ENCODE results near the gene PEPD. TPM values are rescaled to one million over a fixed set of nuclear protein-coding genes. Genes with fewer than 3 reads are reported as not detected.

Gene PEPD
- polyA plus RNA-seq, 2 donors = 26.8 to 38.6 TPM

DNA sequence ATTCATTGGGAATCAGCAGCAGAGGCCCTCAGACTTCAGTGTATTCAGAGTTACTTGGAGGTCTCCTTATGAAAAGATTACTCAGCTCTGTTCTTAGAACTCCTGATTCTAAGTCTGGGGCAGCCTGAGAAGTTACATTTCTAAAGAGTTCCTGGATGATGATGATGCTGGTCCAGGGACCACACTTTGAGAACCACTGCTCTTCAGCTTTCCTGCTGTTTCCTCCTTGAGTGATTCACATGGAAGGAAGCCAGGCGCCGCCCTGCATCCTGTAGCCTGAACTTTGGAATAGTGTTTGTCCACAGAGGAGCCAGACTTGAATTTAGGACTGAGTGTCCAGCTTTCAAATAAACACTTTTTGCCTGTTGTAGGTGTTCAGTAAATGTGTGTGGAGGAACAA is 145.2 kb downstream of the PEPD start:
- H3K27me3 ChIP-seq (ENCODE audit: control insufficient read depth in 1 of 2, insufficient read depth in 2 of 2, low read length in 2 of 2) = no peaks in the 10 kb centered on the region
- 58 to 71% methylated on average over 2 of the region's 2 CpGs for WGBS, 2 donors
- H3K27ac ChIP-seq (ENCODE audit: low read depth in 2 of 2, low read length in 1 of 2) = peak overlapping the region; percentile 83 to 88
- H3K4me3 ChIP-seq (ENCODE audit: low read depth in 1 of 2, low read length in 2 of 2) = no peak overlapping the region
- peaks cover 0 to 10% of the 10 kb centered on the region in 2 donors for H3K4me1 ChIP-seq (ENCODE audit: control insufficient read depth in 2 of 2, insufficient read depth in 2 of 2, low read length in 1 of 2)
- no peaks in the 10 kb centered on the region for H3K9me3 ChIP-seq (ENCODE audit: control insufficient read depth in 2 of 2, insufficient read depth in 1 of 2, low read depth in 1 of 2, low read length in 1 of 2)
- peaks cover 3% of the 10 kb centered on the region in 2 donors for H3K36me3 ChIP-seq (ENCODE audit: control insufficient read depth in 2 of 2, insufficient read depth in 2 of 2, low read length in 1 of 2)

GRCh38 chr19:33375837-33376159 is 145.8 kb downstream of the PEPD start:
- no peaks in the 10 kb centered on the region for H3K9me3 ChIP-seq (ENCODE audit: control insufficient read depth in 2 of 2, insufficient read depth in 1 of 2, low read depth in 1 of 2, low read length in 1 of 2)
- H3K36me3 ChIP-seq (ENCODE audit: control insufficient read depth in 2 of 2, insufficient read depth in 2 of 2, low read length in 1 of 2) = peaks cover 3% of the 10 kb centered on the region in 2 donors
- H3K27me3 ChIP-seq (ENCODE audit: control insufficient read depth in 1 of 2, insufficient read depth in 2 of 2, low read length in 2 of 2) = no peaks in the 10 kb centered on the region
- H3K4me3 ChIP-seq (ENCODE audit: low read depth in 1 of 2, low read length in 2 of 2) = no peak overlapping the region
- H3K27ac ChIP-seq (ENCODE audit: low read depth in 2 of 2, low read length in 1 of 2) = peak overlapping the region; percentile 43 to 83
- peaks cover 0 to 10% of the 10 kb centered on the region in 2 donors for H3K4me1 ChIP-seq (ENCODE audit: control insufficient read depth in 2 of 2, insufficient read depth in 2 of 2, low read length in 1 of 2)
- WGBS, 2 donors = 74 to 86% methylated on average over 1 of the region's 1 CpG

GRCh38 chr19:33375156-33375836 is 146.3 kb downstream of the PEPD start:
- H3K36me3 ChIP-seq (ENCODE audit: control insufficient read depth in 2 of 2, insufficient read depth in 2 of 2, low read length in 1 of 2) = peaks cover 3% of the 10 kb centered on the region in 2 donors
- H3K4me1 ChIP-seq (ENCODE audit: control insufficient read depth in 2 of 2, insufficient read depth in 2 of 2, low read length in 1 of 2) = peaks cover 0 to 10% of the 10 kb centered on the region in 2 donors
- 68 to 72% methylated on average over 9 of the region's 9 CpGs for WGBS, 2 donors
- no peaks in the 10 kb centered on the region for H3K9me3 ChIP-seq (ENCODE audit: control insufficient read depth in 2 of 2, insufficient read depth in 1 of 2, low read depth in 1 of 2, low read length in 1 of 2)
- peak overlapping the region in 1 of 2 donors; percentile 70 for H3K4me3 ChIP-seq (ENCODE audit: low read depth in 1 of 2, low read length in 2 of 2)
- H3K27ac ChIP-seq (ENCODE audit: low read depth in 2 of 2, low read length in 1 of 2) = peak overlapping the region; percentile 63 to 99
- no peaks in the 10 kb centered on the region for H3K27me3 ChIP-seq (ENCODE audit: control insufficient read depth in 1 of 2, insufficient read depth in 2 of 2, low read length in 2 of 2)

DNA sequence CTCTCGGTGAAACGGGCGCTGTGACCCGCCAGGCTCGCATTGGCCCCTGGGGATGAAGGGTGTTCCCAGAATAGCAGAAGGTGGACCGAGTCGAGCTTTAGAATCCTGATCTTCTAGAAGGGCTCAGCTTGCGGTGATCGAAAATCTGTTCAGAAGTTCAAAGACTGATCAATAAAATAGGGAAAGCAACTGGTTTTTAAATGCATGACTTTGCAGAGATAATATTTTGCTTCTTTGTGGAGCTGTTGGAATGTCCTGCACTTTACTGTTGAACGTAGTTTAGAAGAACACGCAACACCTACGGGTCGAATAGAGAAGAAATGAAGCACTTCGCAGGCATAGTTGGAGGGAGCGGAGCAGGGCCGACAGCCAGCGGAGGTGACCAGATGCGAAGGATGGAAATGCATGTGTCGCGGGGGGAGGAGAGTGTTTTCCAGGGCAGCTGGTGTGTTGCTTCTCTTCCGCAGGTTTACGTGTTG is 147.3 kb downstream of the PEPD start:
- 1 to 2% methylated on average over 22 of the region's 22 CpGs for WGBS, 2 donors
- Histone ChIP-seq H3K36me3 (ENCODE audit: control insufficient read depth in 2 of 2, insufficient read depth in 2 of 2, low read length in 1 of 2) (peaks cover under 1 to 1% of the 10 kb centered on the region in 2 donors), H3K9me3 (ENCODE audit: control insufficient read depth in 2 of 2, insufficient read depth in 1 of 2, low read depth in 1 of 2, low read length in 1 of 2) (no peaks in the 10 kb centered on the region), H3K4me3 (ENCODE audit: low read depth in 1 of 2, low read length in 2 of 2) (peak overlapping the region; percentile 70 to 99), H3K4me1 (ENCODE audit: control insufficient read depth in 2 of 2, insufficient read depth in 2 of 2, low read length in 1 of 2) (peaks cover 0 to 10% of the 10 kb centered on the region in 2 donors), H3K27me3 (ENCODE audit: control insufficient read depth in 1 of 2, insufficient read depth in 2 of 2, low read length in 2 of 2) (no peaks in the 10 kb centered on the region), H3K27ac (ENCODE audit: low read depth in 2 of 2, low read length in 1 of 2) (peak overlapping the region; percentile 98 to 99)

- H3K4me3 ChIP-seq (ENCODE audit: low read depth in 1 of 2, low read length in 2 of 2) = peak within 1 kb of the TSS; percentile 70 to 99
- H3K4me1 ChIP-seq (ENCODE audit: control insufficient read depth in 2 of 2, insufficient read depth in 2 of 2, low read length in 1 of 2) = peaks cover 0 to 10% of the 10 kb centered on the region in 2 donors
- peak within 1 kb of the TSS; percentile 98 to 99 for H3K27ac ChIP-seq (ENCODE audit: low read depth in 2 of 2, low read length in 1 of 2)
- WGBS, 2 donors = 0% methylated on average over 105 to 118 of the region's 118 CpGs
- no peaks in the 10 kb centered on the region for H3K9me3 ChIP-seq (ENCODE audit: control insufficient read depth in 2 of 2, insufficient read depth in 1 of 2, low read depth in 1 of 2, low read length in 1 of 2)
- H3K36me3 ChIP-seq (ENCODE audit: control insufficient read depth in 2 of 2, insufficient read depth in 2 of 2, low read length in 1 of 2) = no peaks in the 10 kb centered on the region
- no peaks in the 10 kb centered on the region for H3K27me3 ChIP-seq (ENCODE audit: control insufficient read depth in 1 of 2, insufficient read depth in 2 of 2, low read length in 2 of 2)
These were observed 147.9 kb downstream of the PEPD start, which contains the start of gene CEBPG for GRCh38 chr19:33373453-33374235. TSS of gene CEBPG (plus strand) at chr19:33373709. CDS start at chr19:33379240, 5,531 bp downstream.

GRCh38 chr19:33370783-33371182 is 150.8 kb downstream of the PEPD start:
- Histone ChIP-seq H3K36me3 (ENCODE audit: control insufficient read depth in 2 of 2, insufficient read depth in 2 of 2, low read length in 1 of 2) (no peaks in the 10 kb centered on the region), H3K9me3 (ENCODE audit: control insufficient read depth in 2 of 2, insufficient read depth in 1 of 2, low read depth in 1 of 2, low read length in 1 of 2) (no peaks in the 10 kb centered on the region), H3K4me1 (ENCODE audit: control insufficient read depth in 2 of 2, insufficient read depth in 2 of 2, low read length in 1 of 2) (peaks cover 0 to 8% of the 10 kb centered on the region in 2 donors), H3K27me3 (ENCODE audit: control insufficient read depth in 1 of 2, insufficient read depth in 2 of 2, low read length in 2 of 2) (no peaks in the 10 kb centered on the region), H3K27ac (ENCODE audit: low read depth in 2 of 2, low read length in 1 of 2) (peak overlapping the region; percentile 76 to 80), H3K4me3 (ENCODE audit: low read depth in 1 of 2, low read length in 2 of 2) (no peak overlapping the region)
- WGBS, 2 donors = 45 to 68% methylated on average over 4 of the region's 4 CpGs

DNA sequence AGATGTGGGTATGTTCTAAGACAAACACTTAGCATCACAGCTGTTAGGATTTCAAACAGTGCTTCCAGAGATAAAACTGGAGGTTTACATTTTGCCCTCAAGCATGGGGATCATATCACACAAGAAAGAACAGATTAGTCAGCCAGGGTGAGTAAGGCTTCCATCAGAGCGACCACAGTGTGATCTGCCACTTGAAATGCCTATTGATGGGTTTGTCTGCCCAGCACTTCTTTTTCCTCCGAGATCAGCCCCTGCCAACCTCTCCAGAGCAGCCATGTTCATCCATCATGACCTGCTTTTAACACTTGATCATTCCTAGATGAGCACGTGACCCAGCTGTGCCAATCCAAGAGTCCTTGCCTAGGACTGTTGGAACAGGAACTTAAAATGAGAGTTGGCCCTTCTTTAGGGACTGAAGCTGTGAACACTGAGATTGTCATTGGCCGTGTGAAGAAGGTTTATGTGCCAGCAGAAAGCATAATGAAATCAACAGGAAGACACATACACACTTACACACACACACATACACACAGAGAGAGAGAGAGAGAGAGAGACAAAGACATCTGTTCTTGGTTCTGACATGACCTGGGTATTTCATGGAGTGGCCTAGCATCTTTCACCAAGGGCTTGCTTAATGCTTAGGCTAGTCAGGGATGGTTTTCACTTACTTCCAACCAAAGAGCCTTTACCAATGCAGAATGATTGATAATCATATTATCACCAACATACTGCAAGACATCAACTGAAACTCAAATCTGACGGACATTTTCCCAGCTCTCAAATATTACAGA is 153.3 kb downstream of the PEPD start:
- Histone ChIP-seq H3K4me3 (ENCODE audit: low read depth in 1 of 2, low read length in 2 of 2) (no peak overlapping the region), H3K4me1 (ENCODE audit: control insufficient read depth in 2 of 2, insufficient read depth in 2 of 2, low read length in 1 of 2) (peaks cover 0 to 4% of the 10 kb centered on the region in 2 donors), H3K9me3 (ENCODE audit: control insufficient read depth in 2 of 2, insufficient read depth in 1 of 2, low read depth in 1 of 2, low read length in 1 of 2) (no peaks in the 10 kb centered on the region), H3K36me3 (ENCODE audit: control insufficient read depth in 2 of 2, insufficient read depth in 2 of 2, low read length in 1 of 2) (no peaks in the 10 kb centered on the region), H3K27ac (ENCODE audit: low read depth in 2 of 2, low read length in 1 of 2) (peak overlapping the region in 1 of 2 donors; percentile 8), H3K27me3 (ENCODE audit: control insufficient read depth in 1 of 2, insufficient read depth in 2 of 2, low read length in 2 of 2) (no peaks in the 10 kb centered on the region)
- WGBS, 2 donors = 44 to 59% methylated on average over 5 of the region's 5 CpGs

GRCh38 chr19:33366897-33367296 is 154.7 kb downstream of the PEPD start:
- no peak overlapping the region for H3K27ac ChIP-seq (ENCODE audit: low read depth in 2 of 2, low read length in 1 of 2)
- peaks cover 0 to 4% of the 10 kb centered on the region in 2 donors for H3K4me1 ChIP-seq (ENCODE audit: control insufficient read depth in 2 of 2, insufficient read depth in 2 of 2, low read length in 1 of 2)
- peaks cover 0 to 2% of the 10 kb centered on the region in 2 donors for H3K36me3 ChIP-seq (ENCODE audit: control insufficient read depth in 2 of 2, insufficient read depth in 2 of 2, low read length in 1 of 2)
- WGBS, 2 donors = 74% methylated on average over 5 of the region's 5 CpGs
- H3K27me3 ChIP-seq (ENCODE audit: control insufficient read depth in 1 of 2, insufficient read depth in 2 of 2, low read length in 2 of 2) = no peaks in the 10 kb centered on the region
- H3K9me3 ChIP-seq (ENCODE audit: control insufficient read depth in 2 of 2, insufficient read depth in 1 of 2, low read depth in 1 of 2, low read length in 1 of 2) = no peaks in the 10 kb centered on the region
- H3K4me3 ChIP-seq (ENCODE audit: low read depth in 1 of 2, low read length in 2 of 2) = no peak overlapping the region

- Histone ChIP-seq H3K27ac (ENCODE audit: low read depth in 2 of 2, low read length in 1 of 2) (no peak overlapping the region), H3K9me3 (ENCODE audit: control insufficient read depth in 2 of 2, insufficient read depth in 1 of 2, low read depth in 1 of 2, low read length in 1 of 2) (no peaks in the 10 kb centered on the region), H3K36me3 (ENCODE audit: control insufficient read depth in 2 of 2, insufficient read depth in 2 of 2, low read length in 1 of 2) (peaks cover 0 to 2% of the 10 kb centered on the region in 2 donors), H3K4me1 (ENCODE audit: control insufficient read depth in 2 of 2, insufficient read depth in 2 of 2, low read length in 1 of 2) (peaks cover 0 to 5% of the 10 kb centered on the region in 2 donors), H3K4me3 (ENCODE audit: low read depth in 1 of 2, low read length in 2 of 2) (no peak overlapping the region), H3K27me3 (ENCODE audit: control insufficient read depth in 1 of 2, insufficient read depth in 2 of 2, low read length in 2 of 2) (no peaks in the 10 kb centered on the region)
- WGBS, 2 donors = 68 to 77% methylated on average over 6 of the region's 6 CpGs
These were observed 155.5 kb downstream of the PEPD start for GRCh38 chr19:33366127-33366526.
